Endothelial cell of umbilical vein (primary cell): ENCODE data around the gene OR6C2. TPM values are rescaled to one million over a fixed set of nuclear protein-coding genes. Genes with fewer than 3 reads are reported as not detected.
"Not testable (repeated sequence)": the region's sequence is repeated elsewhere in the genome, so short reads cannot be mapped to it uniquely, and the experiment has no call there.

ENCODE experiments used
- BruUV-seq: library from RNA; stranded (reverse); fragments of 400-500 nt; replicated peaks from 2 replicates; lab custom pipeline; 2021; lab: Mats Ljungman, UMichigan
- CTCF ChIA-PET: fragments of 300-600, 350-600 bp; sonication (Branson Sonifier 250); formaldehyde crosslinking; loops from one replicate; lab custom pipeline; 2021; ENCODE audit warnings: antibody characterized with exemption, inconsistent platforms; lab: Charles Lee
- POLR2A ChIA-PET: fragments of 300-600, 350-600 bp; sonication (Branson Sonifier 250); formaldehyde crosslinking; loops from one replicate; lab custom pipeline; 2021; ENCODE audit warnings: antibody characterized with exemption, inconsistent platforms; lab: Charles Lee
- DNase-seq: peaks from one replicate; pipeline ENCODE4 v3.0.0-alpha.2; 2011; ENCODE audit warnings: low read depth, low spot score
- FAIRE-seq: peaks from 2 replicates; lab custom pipeline; 2011; peaks lifted over from hg19 to GRCh38; lab: Jason Lieb, UNC
- H2AFZ ChIP-seq: 2 replicates; pipeline ENCODE4 v1.6.0; 2012; ENCODE audit warnings: low read depth, low read length, control low read depth, inconsistent platforms
- H3K27ac ChIP-seq: 2 replicates; pipeline ENCODE4 v1.5.1; 2011; ENCODE audit warnings: low read depth, mild to moderate bottlenecking, control low read depth, low read length, moderate library complexity; ENCODE audit not compliant: insufficient read depth
- H3K27me3 ChIP-seq, 2 experiments: 2 replicates each; pipeline versions ENCODE4 v1.6.0 to v1.6.1; 2011; ENCODE audit warnings: low read length in 2 of 2, mixed read lengths in 1 of 2; ENCODE audit not compliant: control insufficient read depth in 2 of 2, insufficient read depth in 2 of 2
- H3K36me3 ChIP-seq, 2 experiments: 2 replicates in 1 of 2; 3 replicates in 1 of 2; pipeline ENCODE4 v1.5.1; 2011; ENCODE audit warnings: low read length in 2 of 2, mild to moderate bottlenecking in 1 of 2, moderate library complexity in 1 of 2; ENCODE audit not compliant: control insufficient read depth in 2 of 2, insufficient read depth in 2 of 2; ENCODE audit errors: extremely low read depth in 1 of 2
- H3K4me1 ChIP-seq: 3 replicates; pipeline ENCODE4 v1.5.1; 2011; ENCODE audit warnings: mild to moderate bottlenecking, low read length; ENCODE audit not compliant: control insufficient read depth, insufficient read depth; ENCODE audit errors: extremely low read depth
- H3K4me2 ChIP-seq: 2 replicates; pipeline ENCODE4 v1.6.1; 2011; ENCODE audit warnings: low read length, control low read depth, mixed read lengths; ENCODE audit not compliant: insufficient read depth
- H3K4me3 ChIP-seq, 3 experiments: fragments of 200-600 bp in 1 of 3; sonication (generic), shearing (Covaris generic) in 1 of 3; replicated peaks in 1 of 3; 2 replicates each; pipeline ENCODE4 v1.5.1; 2011 to 2016; ENCODE audit warnings: control low read depth in 3 of 3, low read length in 3 of 3, mild to moderate bottlenecking in 2 of 3, inconsistent platforms in 1 of 3, low read depth in 1 of 3, moderate library complexity in 1 of 3; ENCODE audit not compliant: insufficient read depth in 1 of 3
- H3K79me2 ChIP-seq: 2 replicates; pipeline ENCODE4 v1.6.0; 2012; ENCODE audit warnings: low read length, inconsistent platforms; ENCODE audit not compliant: control insufficient read depth, insufficient read depth
- H3K9ac ChIP-seq: replicated peaks from 2 replicates; pipeline ENCODE3; 2011; ENCODE audit warnings: low read length, control low read depth; ENCODE audit not compliant: insufficient read depth; ENCODE audit errors: extremely low read depth
- H3K9me1 ChIP-seq: replicated peaks from 3 replicates; pipeline ENCODE4 v1.6.0; 2011; ENCODE audit warnings: mild to moderate bottlenecking, low read length; ENCODE audit not compliant: control insufficient read depth, insufficient read depth; ENCODE audit errors: extremely low read depth
- H3K9me3 ChIP-seq: replicated peaks from 2 replicates; pipeline ENCODE4 v1.5.1; 2012; ENCODE audit warnings: low read length, inconsistent platforms; ENCODE audit not compliant: control insufficient read depth, insufficient read depth
- H4K20me1 ChIP-seq: replicated peaks from 2 replicates; pipeline ENCODE3; 2011; ENCODE audit warnings: mild to moderate bottlenecking, low read length; ENCODE audit not compliant: control insufficient read depth, insufficient read depth; ENCODE audit errors: extremely low read depth
- CTCF ChIP-seq, 2 donors: IDR thresholded peaks; 1 replicate in 1 of 2; 2 replicates in 1 of 2; pipeline ENCODE4 v1.5.1; 2011; ENCODE audit warnings: low read length in 2 of 2, mild to moderate bottlenecking in 2 of 2, moderate library complexity in 2 of 2, control low read depth in 1 of 2, inconsistent platforms in 1 of 2, low read depth in 1 of 2; ENCODE audit not compliant: insufficient read depth in 1 of 2; ENCODE audit errors: extremely low read depth in 1 of 2
- EZH2 ChIP-seq: IDR thresholded peaks from 2 replicates; pipeline ENCODE4 v1.6.1; 2012; ENCODE audit warnings: borderline replicate concordance, low read depth, mild to moderate bottlenecking, moderate library complexity, low read length, inconsistent platforms; ENCODE audit not compliant: severe bottlenecking
- FOS ChIP-seq: IDR thresholded peaks from 2 replicates; pipeline ENCODE4 v1.6.1; 2011; ENCODE audit warnings: mild to moderate bottlenecking, low read length, moderate library complexity, borderline replicate concordance; ENCODE audit not compliant: insufficient read depth
- GATA2 ChIP-seq: IDR thresholded peaks from 2 replicates; pipeline ENCODE4 v1.7.0; 2011; ENCODE audit warnings: low read depth, mild to moderate bottlenecking, moderate library complexity, mixed read lengths, low read length; ENCODE audit not compliant: insufficient read length, insufficient read depth
- MAX ChIP-seq: IDR thresholded peaks from 2 replicates; pipeline ENCODE4 v1.6.1; 2011; ENCODE audit not compliant: insufficient read depth, insufficient read length
- dilution Hi-C: fragments of 300-500 bp; cut with MboI; formaldehyde crosslinking; loops from one replicate; pipeline ENCODE4 v1.15.0; 2019; ENCODE audit warnings: low sequenced_read_pairs; ENCODE audit not compliant: extremely low pct_ligation_motif_present
- intact Hi-C: fragments of 100-400 bp; cut with micrococcal nuclease; formaldehyde crosslinking; loops from one replicate; pipeline ENCODE4 v1.10.0; 2022
- polyA plus RNA-seq, 4 experiments: library from polyadenylated mRNA; depleted of rRNA in 3 of 4; stranded (reverse) in 3 of 4; unstranded in 1 of 4; fragments of >200 nt; gene quantifications; 2 replicates each; pipeline versions ENCODE4 v1.2.1 to v1.2.3, GENCODE V29; 2011 to 2012; ENCODE audit warnings: missing spikeins in 1 of 4
- total RNA-seq: library from RNA; stranded (reverse); gene quantifications from 2 replicates; pipeline ENCODE4 v1.2.3, GENCODE V29; 2021

Gene OR6C2
- total and polyA plus RNA-seq, 2 donors (not counting 3 experiments of a cell fraction or from before 2014, with no cell fraction given): not detected

GRCh38 chr12:55472264-55472663, 28.4 kb downstream of the OR6C2 start:
- intact Hi-C loops (no loop called here), dilution Hi-C loops (no loop called here)
- DNase-seq (no peak), FAIRE-seq (no peak)
- H3K4me2 ChIP-seq: no peak overlapping the region
- no peak overlapping the region for H2AFZ ChIP-seq
- TF ChIP-seq FOS (no peak), CTCF (IDR thresholded peaks at IDR 0.05; ENCODE audit: extremely low read depth in 1 of 2, insufficient read depth in 1 of 2, low read depth in 1 of 2, low read length in 2 of 2) (no peak), GATA2 (no peak), EZH2 (no peak), MAX (no peak)
- no peak overlapping the region for H3K9ac ChIP-seq
- H3K27ac ChIP-seq: no peak overlapping the region
- no peaks in the 10 kb centered on the region for H3K9me3 ChIP-seq
- no peaks in the 10 kb centered on the region for H3K36me3 ChIP-seq
- POLR2A ChIA-PET: no interaction called here
- H3K9me1 ChIP-seq: no peaks in the 10 kb centered on the region
- H3K4me3 ChIP-seq: no peak overlapping the region
- no peaks in the 10 kb centered on the region for H3K79me2 ChIP-seq
- no peaks in the 10 kb centered on the region for H3K27me3 ChIP-seq
- H4K20me1 ChIP-seq: no peaks in the 10 kb centered on the region
- CTCF ChIA-PET: no interaction called here
- no peaks in the 10 kb centered on the region for H3K4me1 ChIP-seq
- BruUV-seq: no TSS peak

GRCh38 chr12:55479136-55479535, 35.3 kb downstream of the OR6C2 start:
- H3K4me2 ChIP-seq, POLR2A ChIA-PET, H3K9ac ChIP-seq, H3K36me3 ChIP-seq, H3K4me1 ChIP-seq, H3K27ac ChIP-seq, H2AFZ ChIP-seq, H4K20me1 ChIP-seq, H3K4me3 ChIP-seq, FAIRE-seq, BruUV-seq, DNase-seq, CTCF ChIA-PET, H3K9me1 ChIP-seq, H3K9me3 ChIP-seq, H3K79me2 ChIP-seq, intact Hi-C loops, H3K27me3 ChIP-seq, dilution Hi-C loops: not testable (repeated sequence)

GRCh38 chr12:55484284-55484683, 40.4 kb downstream of the OR6C2 start:
- H2AFZ ChIP-seq, dilution Hi-C loops, FAIRE-seq, H3K9me1 ChIP-seq, intact Hi-C loops, H4K20me1 ChIP-seq, H3K36me3 ChIP-seq, H3K4me2 ChIP-seq, BruUV-seq, CTCF ChIA-PET, POLR2A ChIA-PET, H3K79me2 ChIP-seq, DNase-seq, H3K4me3 ChIP-seq, H3K4me1 ChIP-seq, H3K27me3 ChIP-seq, H3K9ac ChIP-seq, H3K9me3 ChIP-seq, H3K27ac ChIP-seq: not testable (repeated sequence)
